GM19023 (cell line): ENCODE data around the gene VIL1.

Experiments
- ATAC-seq: cut with Tn5 transposase; IDR thresholded peaks from one replicate; pipeline ENCODE4 v1.9.1; 2021; ENCODE audit warnings: mild to moderate bottlenecking, moderate library complexity; ENCODE audit not compliant: unreplicated experiment

Gene VIL1

DNA sequence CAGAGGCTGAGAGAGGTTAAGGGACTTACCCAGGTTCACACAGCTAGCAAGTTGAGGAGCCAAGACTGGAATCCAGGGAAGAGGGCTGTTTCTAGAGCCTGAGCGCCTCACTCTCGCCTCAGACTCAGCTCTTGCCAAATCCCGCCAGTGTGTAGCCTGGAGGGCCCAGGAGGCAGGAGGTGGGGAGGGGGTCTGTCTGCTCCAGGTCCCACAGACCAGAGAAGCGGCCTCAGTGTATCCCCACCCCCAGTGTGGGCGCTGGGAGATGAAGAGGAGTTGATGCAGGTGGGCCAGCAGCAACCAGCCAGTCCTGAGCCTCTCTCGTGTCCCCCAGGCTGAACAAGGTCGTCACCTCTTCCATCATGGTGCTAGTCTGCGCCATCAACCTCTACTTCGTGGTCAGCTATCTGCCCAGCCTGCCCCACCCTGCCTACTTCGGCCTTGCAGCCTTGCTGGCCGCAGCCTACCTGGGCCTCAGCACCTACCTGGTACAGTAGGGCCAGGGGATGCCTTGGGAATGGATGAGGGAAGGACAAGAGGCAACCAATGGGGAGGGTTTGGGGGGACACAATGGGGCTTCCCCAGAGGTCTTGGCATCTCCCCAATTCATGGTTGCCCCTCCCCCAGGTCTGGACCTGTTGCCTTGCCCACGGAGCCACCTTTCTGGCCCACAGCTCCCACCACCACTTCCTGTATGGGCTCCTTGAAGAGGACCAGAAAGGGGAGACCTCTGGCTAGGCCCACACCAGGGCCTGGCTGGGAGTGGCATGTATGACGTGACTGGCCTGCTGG lies 24.4 kb upstream of the VIL1 start:
- ATAC-seq: no peak

DNA sequence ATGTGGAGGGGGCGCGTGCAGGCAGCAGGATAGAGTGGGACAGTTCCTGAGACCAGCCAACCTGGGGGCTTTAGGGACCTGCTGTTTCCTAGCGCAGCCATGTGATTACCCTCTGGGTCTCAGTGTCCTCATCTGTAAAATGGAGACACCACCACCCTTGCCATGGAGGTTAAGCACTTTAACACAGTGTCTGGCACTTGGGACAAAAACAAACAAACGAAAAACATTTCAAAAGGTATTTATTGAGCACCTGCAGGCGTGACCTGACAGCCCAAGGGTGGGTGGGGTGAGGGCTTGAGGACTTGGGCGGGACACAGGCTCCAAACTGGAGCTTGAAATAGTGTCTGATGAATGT lies 23.9 kb upstream of the VIL1 start:
- ATAC-seq: no peak

DNA sequence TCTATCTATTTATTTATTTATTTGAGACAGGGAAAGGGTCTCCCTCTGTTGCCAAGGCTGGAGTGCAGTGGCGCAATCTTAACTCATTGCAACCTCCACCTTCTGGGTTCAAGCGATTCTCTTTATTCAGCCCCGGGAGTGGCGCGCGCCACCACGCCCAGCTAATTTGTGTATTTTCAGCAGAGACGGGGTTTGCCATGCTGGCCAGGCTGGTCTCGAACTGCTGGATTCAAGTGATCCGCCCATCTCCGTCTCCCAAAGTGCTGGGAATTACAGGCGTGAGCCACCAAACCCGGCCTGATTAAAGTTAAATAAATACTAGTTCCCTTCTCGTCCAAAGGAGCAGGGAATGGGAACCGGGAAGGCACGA lies 23.5 kb upstream of the VIL1 start:
- no peak for ATAC-seq

DNA sequence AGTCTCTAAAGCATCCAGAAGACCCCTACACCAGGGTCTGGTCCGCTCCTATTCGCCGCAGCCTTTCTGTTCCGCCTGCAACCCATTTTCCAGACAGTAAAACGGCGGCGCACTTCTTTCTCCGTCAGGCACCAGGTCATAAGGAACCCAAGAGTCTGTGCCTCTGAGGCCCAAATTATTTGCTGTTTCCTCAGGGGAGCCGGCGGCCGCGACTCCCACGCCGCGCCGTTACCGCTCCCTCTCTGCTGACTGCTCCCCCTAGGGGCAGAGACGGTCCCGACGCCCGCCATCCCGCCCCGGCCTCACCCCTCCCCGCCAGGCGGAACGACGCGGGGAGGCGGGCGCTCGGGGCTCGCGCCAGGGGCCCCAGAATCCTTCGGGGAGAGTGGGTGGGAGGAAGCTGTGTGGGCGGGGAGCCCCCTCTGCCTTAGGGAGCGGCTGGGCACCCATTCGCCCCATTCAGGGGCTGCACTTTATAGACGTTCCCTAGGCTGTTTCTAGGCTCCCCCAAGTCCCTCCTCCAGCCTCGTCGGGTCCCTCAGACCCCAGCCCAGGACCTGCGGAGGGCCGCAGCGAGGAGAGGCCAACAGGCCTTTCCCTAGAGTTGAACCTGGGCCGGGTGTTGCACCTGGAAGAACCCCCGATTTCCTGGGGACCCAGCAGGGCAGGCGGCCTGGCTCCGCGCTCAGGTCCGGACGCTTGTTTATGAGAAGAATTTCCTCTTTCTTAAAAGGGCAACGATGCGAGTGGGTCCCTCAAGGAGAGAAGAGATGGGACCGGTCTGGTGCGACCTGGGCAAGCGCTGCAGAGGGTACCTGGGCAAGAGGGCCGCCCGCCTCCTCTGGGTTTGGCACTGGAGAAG lies 22.9 kb upstream of the VIL1 start:
- peak; percentile 42 for ATAC-seq

DNA sequence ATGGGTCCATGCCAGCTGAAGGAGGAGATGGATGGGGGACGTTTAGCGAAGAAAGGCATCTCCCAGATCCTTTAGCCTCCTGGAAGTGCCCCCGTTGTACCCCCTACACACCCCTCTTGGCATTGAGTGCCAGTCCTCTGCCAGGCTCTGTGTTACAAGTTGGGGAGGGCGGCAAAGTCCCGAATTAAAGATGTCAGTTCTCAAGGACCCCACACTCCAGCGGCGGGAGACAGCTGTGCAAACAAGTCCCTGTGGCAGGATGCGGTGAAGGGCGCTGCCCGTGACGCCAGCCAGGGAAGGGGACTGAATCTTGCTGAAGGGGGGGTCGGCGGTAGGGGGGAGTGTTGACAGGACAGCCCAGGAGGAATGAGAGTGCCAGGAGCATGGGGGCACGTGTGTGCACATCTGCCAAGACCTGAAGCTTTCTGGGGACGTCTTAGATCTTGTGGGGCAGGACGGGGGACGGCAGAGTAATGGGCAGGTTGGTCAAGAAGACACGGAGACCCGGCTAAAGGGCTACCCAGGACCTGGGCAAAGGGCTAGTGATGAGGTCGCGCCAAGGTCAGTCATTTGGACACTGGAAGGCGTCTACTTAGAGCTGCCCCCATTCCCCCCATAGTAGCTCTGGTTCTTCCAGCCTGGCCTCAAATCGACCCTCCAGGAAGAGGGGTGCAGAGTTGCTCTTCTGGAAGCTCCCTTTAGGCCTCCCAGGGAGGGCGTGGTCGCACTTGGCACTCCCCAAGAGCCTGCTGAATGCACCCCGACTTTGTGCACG lies 22.0 kb upstream of the VIL1 start:
- no peak for ATAC-seq

DNA sequence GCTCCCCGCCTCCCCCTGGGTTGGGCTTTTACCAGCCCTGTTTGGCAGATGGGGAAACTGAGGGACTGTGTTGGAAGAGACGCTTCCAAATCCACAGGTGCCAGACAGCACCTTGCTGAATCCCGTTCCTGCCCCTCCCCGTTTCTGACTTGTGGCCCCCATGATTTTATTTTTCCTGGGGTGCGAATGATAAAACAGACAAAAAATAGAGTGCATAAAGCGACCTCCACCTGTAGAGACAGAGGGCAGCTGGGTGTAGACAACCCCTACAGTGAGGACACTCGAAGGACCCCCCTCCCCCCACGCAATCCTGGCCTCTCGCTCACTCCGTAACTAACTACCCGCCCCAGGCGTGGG lies 21.5 kb upstream of the VIL1 start:
- no peak for ATAC-seq

DNA sequence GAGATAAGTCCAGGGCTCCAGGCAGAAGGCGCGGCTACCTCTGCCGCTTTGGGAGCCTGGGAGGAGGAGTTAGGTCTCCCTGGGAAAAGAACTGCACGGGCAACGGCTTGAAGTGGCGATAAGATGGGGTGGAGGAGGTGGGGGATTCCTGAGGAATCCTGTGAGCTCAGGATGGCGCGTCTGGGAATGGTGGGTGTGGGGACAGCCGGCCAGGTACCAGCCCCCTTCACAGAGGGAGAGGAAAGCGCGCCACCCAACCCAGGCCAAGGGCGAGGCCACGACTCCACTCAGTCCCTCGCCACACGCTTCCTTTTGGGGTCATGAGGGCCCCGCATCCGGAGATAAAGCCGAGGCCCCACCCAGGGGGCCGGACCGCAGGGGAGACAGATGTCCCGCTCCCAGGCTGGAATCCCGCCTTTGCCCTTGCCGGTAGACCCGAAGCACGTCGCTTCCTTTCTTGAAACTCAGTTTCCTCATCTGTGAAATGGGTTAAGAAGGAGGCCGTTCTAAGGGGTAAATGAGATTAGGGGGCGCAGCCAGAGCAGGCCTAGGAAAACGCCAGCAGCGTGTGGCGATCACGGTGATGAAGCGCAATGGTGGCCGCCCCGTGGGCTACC lies 21.0 kb upstream of the VIL1 start:
- ATAC-seq: no peak

DNA sequence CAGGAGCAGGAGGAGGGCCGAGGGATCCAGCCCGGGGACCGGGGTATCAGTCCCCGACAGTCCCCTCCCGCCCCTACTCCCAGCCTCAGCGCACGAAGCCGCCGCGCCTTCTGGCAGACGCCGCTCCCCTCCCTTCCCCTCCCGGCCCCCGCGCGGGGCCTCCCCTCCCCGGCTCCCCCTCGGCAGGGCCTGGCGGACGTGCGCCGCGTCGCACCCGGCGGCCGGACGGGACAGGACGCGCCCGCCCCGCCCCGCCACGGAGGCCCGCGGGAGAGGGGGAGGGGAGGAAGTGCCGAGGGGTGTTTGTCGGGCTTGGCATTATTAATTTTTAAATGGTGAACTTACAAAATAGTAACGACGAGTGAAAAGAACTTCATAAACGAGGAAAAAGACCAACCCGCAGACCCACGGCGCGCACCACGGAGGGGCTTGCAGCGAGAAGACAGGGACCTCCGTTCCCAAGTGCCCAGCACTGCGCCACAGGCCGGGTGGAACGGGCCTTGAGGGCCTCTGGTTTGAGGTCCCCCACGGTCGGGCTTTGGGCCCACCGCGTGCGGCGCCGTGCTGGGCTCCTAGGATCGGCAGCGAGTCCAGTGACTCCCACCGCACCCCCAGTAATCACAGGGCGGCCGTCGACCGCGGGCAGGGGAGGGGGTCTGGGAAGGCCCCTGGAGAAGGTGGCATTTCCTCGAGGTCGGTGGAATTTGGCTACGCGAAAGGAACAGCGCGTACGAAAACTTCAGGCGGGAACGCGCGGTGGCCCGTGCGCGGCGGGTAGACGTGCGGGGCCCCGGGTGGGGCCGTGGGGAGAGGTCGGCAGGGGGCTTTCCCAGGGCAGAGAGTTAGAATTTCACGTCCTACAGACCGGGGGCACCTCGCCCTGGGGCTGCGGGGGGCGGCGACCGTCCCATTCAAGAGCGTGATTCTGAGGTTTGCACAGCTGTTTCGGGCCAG lies 20.2 kb upstream of the VIL1 start:
- ATAC-seq: peak; percentile 22

DNA sequence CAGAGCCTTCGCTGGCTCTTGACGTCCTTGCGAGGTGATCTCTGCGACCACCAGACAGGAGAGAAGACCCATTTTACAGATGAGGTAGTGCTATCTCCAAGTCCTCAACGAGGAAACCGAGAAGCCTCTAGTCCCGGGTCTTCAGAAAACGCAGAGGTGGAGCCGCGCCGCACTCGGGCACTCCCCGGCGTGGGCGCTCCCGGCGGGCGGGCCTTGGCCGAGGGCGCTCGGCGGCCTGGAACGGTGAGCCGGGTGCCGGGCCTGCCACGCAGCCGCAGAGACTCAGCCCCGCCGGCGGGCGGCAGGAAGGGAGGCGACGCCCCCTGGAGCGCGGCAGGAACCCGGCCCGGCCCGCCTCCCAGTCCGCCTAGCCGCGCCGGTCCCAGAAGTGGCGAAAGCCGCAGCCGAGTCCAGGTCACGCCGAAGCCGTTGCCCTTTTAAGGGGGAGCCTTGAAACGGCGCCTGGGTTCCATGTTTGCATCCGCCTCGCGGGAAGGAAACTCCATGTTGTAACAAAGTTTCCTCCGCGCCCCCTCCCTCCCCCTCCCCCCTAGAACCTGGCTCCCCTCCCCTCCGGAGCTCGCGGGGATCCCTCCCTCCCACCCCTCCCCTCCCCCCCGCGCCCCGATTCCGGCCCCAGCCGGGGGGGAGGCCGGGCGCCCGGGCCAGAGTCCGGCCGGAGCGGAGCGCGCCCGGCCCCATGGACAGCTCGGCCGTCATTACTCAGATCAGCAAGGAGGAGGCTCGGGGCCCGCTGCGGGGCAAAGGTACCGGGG lies 19.3 kb upstream of the VIL1 start, which contains the start of gene CTDSP1:
TSS of gene CTDSP1 (plus strand) at position 478 of the 776 bp plus-strand sequence. CDS start at position 701, 223 bp downstream.
- ATAC-seq: peak; percentile 37

DNA sequence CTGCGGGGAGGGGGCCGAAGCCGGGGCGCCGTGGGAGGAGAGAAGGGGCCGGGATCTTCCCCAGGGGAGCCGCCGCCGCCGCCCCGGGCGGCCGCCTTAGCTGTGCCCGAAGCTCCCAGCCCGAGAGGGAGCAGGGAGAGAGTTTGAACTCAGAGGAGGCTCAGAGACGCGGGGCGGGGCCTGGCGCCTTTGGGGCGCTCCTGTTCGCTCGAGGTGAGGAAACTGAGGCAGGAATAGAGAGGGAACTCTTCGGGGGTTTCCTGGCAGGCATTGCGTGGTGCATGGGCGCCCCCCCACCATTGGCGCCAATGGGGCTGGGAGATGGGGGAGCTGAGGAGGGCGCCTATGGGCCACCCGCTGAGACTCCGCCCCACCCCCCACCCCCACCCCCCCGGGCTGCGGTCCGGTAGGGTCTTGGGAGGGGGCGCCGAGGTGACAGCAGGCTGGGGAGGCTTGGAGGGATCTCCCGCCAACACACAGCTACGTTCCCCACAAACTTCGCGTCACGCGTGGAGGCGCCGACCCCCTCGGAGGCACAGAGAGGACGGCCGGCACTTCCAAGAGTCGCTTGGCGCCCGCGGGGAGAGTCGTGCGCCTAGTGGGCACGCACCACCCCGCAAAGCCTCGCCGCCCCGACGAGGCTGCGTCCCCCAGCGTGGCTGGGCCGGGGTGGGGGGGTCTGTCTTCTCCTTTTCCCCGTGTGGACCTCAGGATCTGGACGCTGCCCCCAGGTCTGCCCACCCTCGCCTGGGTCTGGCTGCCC lies 18.6 kb upstream of the VIL1 start:
- ATAC-seq: no peak

DNA sequence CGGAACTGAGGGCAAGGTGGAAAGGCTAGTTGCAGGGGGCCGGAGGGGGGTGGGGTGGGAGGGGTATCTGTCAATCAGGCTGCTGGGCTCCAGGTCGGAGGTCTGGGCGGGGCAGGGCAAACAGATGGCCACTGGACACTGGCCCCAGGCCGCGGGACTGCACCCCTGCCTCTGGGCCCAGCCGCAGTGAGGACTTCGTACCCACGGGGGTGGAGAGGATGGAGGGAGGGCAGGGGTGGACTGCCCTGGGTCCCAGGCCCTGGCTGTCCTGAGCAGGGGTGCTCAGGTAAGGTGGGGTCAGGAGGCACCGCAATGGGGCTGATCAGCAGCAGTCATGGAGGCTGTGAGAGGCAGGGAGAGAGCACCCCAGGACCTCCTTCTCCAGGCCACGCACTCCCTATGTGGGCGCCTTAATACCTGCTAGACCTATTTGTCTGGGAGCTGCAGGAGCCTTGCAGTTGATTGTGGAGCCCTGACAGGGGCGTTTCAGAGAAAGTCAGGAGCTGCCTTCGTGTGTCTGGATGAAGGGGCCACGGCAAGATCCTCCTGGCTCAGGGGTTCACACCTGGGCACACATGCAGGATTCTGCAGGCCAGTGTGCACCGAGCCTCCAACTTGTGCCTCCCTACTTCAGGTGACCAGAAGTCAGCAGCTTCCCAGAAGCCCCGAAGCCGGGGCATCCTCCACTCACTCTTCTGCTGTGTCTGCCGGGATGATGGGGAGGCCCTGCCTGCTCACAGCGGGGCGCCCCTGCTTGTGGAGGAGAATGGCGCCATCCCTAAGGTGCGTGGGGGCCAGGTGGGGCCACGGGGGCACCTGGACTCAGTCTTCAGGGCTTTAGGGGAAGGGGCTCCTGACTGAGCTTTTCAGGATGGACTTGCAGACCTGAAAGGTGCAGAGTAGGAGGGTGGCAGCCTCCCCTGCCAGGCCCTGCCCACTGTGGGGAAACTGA lies 17.7 kb upstream of the VIL1 start:
- no peak for ATAC-seq

DNA sequence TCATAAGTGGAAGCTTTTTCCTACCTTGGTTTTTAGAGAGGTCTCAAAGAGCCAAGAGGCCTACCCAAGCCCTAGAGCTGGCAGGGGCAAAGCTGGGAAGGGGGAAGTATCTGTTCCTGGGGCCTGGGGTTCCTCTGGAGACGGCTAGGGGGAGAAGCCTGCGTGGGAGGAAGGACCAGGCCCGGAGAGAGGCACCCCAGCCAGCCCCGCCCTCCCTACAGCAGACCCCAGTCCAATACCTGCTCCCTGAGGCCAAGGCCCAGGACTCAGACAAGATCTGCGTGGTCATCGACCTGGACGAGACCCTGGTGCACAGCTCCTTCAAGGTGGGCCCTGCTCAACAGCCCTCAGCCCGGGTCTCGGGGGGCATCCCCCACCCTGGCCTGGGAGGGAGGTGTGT lies 17.0 kb upstream of the VIL1 start:
- no peak for ATAC-seq

DNA sequence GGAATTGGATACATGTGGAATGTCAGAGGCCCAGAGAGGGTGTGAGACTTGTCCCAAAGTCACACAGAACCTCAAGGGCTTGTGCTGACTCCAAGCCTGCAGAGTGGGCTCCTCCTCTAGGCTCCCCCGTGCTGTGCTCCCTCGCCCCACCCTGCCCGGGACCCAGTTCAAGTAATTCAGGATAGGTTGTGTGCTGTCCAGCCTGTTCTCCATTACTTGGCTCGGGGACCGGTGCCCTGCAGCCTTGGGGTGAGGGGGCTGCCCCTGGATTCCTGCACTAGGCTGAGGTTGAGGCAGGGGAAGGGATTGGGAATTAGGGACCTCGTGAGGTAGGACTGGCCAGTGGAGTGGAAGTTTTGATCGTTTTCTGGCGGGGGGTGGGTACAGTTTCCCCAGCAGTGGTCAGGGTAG lies 16.4 kb upstream of the VIL1 start:
- ATAC-seq: no peak

DNA sequence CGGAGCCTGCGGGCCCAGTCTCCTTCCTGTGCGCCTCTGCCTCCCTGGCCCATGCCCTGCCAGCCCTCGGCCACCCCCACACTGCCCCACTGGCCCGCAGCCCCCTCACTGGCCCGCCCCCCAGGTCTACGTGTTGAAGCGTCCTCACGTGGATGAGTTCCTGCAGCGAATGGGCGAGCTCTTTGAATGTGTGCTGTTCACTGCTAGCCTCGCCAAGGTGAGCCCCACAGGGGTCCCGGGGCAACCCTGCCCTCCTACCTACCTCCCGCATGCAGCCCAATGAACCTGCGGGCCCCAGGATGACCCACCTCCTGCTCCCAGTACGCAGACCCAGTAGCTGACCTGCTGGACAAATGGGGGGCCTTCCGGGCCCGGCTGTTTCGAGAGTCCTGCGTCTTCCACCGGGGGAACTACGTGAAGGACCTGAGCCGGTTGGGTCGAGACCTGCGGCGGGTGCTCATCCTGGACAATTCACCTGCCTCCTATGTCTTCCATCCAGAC lies 16.0 kb upstream of the VIL1 start:
- ATAC-seq: no peak

DNA sequence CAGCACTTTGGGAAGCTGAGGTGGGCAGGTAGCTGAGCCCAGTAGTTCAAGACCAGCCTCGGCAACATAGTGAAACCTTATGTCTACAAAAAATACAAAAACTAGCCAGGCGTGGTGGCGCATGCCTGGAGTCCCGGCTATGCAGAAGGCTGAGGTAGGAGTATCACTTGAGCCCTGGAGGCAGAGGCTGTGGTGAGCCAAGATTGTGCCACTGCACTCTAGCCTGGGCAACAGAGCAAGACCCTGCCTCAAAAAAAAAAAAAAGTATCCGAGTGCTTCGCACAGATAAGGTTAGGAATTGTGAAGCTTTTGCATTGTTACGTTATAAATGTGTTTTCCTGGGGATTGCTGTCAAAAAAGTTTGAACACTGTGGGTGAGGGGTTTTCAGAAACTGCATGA lies 15.1 kb upstream of the VIL1 start:
- ATAC-seq: no peak

DNA sequence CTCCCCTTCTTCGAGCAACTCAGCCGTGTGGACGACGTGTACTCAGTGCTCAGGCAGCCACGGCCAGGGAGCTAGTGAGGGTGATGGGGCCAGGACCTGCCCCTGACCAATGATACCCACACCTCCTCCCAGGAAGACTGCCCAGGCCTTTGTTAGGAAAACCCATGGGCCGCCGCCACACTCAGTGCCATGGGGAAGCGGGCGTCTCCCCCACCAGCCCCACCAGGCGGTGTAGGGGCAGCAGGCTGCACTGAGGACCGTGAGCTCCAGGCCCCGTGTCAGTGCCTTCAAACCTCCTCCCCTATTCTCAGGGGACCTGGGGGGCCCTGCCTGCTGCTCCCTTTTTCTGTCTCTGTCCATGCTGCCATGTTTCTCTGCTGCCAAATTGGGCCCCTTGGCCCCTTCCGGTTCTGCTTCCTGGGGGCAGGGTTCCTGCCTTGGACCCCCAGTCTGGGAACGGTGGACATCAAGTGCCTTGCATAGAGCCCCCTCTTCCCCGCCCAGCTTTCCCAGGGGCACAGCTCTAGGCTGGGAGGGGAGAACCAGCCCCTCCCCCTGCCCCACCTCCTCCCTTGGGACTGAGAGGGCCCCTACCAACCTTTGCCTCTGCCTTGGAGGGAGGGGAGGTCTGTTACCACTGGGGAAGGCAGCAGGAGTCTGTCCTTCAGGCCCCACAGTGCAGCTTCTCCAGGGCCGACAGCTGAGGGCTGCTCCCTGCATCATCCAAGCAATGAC lies 14.4 kb upstream of the VIL1 start:
- ATAC-seq: no peak
